Suprapubic skin (tissue), 4 donors: ENCODE results near the gene PPP1R13B.

Experiments
- CTCF ChIP-seq, 2 donors: fragments of 200-600 bp in 1 of 2; fragments of 450-650 bp in 1 of 2; sonication (generic) in 1 of 2; IDR thresholded peaks; one replicate each; pipeline ENCODE4 v1.5.1; 2016 to 2019; ENCODE audit warnings: antibody characterized with exemption in 2 of 2, mild to moderate bottlenecking in 1 of 2, moderate library complexity in 1 of 2
- EP300 ChIP-seq: sonication (generic); formaldehyde crosslinking; IDR thresholded peaks from one replicate; pipeline ENCODE4 v1.6.1; 2017; ENCODE audit warnings: antibody characterized with exemption
- POLR2A ChIP-seq, 2 donors: fragments of 450-650 bp; IDR thresholded peaks; one replicate each; pipeline ENCODE4 v1.6.1; 2017; ENCODE audit warnings: antibody characterized with exemption in 2 of 2, mild to moderate bottlenecking in 2 of 2, moderate library complexity in 2 of 2
- POLR2AphosphoS5 ChIP-seq, 3 donors: sonication (generic); formaldehyde crosslinking; IDR thresholded peaks; one replicate each; pipeline ENCODE4 v1.6.1; 2017; ENCODE audit warnings: antibody characterized with exemption in 3 of 3

- no peak for TF ChIP-seq CTCF (IDR thresholded peaks at IDR 0.05)
- no peak for TF ChIP-seq POLR2AphosphoS5 (IDR thresholded peaks at IDR 0.05)
- no peak for TF ChIP-seq EP300
- TF ChIP-seq POLR2A (IDR thresholded peaks at IDR 0.05), result no peak
Measured at GRCh38 chr14:103725001-103725682, 122.2 kb downstream of the PPP1R13B start.
